ENCODE data around the gene BTN1A1. TPM values are rescaled to one million over a fixed set of nuclear protein-coding genes. Genes with fewer than 3 reads are reported as not detected.

Gene BTN1A1
- total RNA-seq, 1 donor from 2014 or later = not detected

GRCh38 chr6:26473758-26474438 is 26.2 kb upstream of the BTN1A1 start:
- no peak for FAIRE-seq
- DNase-seq (ENCODE audit: low read depth) = peak; percentile 95
- peak overlapping the region; percentile 40 for H3K4me3 ChIP-seq (ENCODE audit: low read depth, low read length)
- H3K36me3 ChIP-seq (ENCODE audit: control insufficient read depth, insufficient read depth, low read length) = peaks cover under 1% of the 10 kb centered on the region
- H3K27me3 ChIP-seq (ENCODE audit: control insufficient read depth, insufficient read depth, low read length) = no peaks in the 10 kb centered on the region
- TF ChIP-seq CTCF (IDR thresholded peaks at IDR 0.05; ENCODE audit: insufficient read depth, low read length, severe bottlenecking) = no peak

GRCh38 chr6:26474439-26474881 is 25.6 kb upstream of the BTN1A1 start:
- no peak for TF ChIP-seq CTCF (IDR thresholded peaks at IDR 0.05; ENCODE audit: insufficient read depth, low read length, severe bottlenecking)
- DNase-seq (ENCODE audit: low read depth) (no peak), FAIRE-seq (no peak)
- H3K36me3 ChIP-seq (ENCODE audit: control insufficient read depth, insufficient read depth, low read length) = no peaks in the 10 kb centered on the region
- H3K27me3 ChIP-seq (ENCODE audit: control insufficient read depth, insufficient read depth, low read length) = no peaks in the 10 kb centered on the region
- peak overlapping the region; percentile 40 for H3K4me3 ChIP-seq (ENCODE audit: low read depth, low read length)

- Histone ChIP-seq H3K4me3 (ENCODE audit: low read depth, low read length) (no peak overlapping the region), H3K36me3 (ENCODE audit: control insufficient read depth, insufficient read depth, low read length) (no peaks in the 10 kb centered on the region), H3K27me3 (ENCODE audit: control insufficient read depth, insufficient read depth, low read length) (no peaks in the 10 kb centered on the region)
- FAIRE-seq (no peak), DNase-seq (ENCODE audit: low read depth) (peak; percentile 57)
- TF ChIP-seq CTCF (IDR thresholded peaks at IDR 0.05; ENCODE audit: insufficient read depth, low read length, severe bottlenecking) = no peak
These were observed 24.0 kb upstream of the BTN1A1 start for GRCh38 chr6:26475823-26476729.

- Histone ChIP-seq H3K36me3 (ENCODE audit: control insufficient read depth, insufficient read depth, low read length) (no peaks in the 10 kb centered on the region), H3K27me3 (ENCODE audit: control insufficient read depth, insufficient read depth, low read length) (no peaks in the 10 kb centered on the region), H3K4me3 (ENCODE audit: low read depth, low read length) (no peak overlapping the region)
- TF ChIP-seq CTCF (IDR thresholded peaks at IDR 0.05; ENCODE audit: insufficient read depth, low read length, severe bottlenecking) = no peak
- DNase-seq (ENCODE audit: low read depth) = no peak
- FAIRE-seq = no peak
These were observed 23.2 kb upstream of the BTN1A1 start for GRCh38 chr6:26476896-26477295.

- no peak for FAIRE-seq
- no peaks in the 10 kb centered on the region for H3K36me3 ChIP-seq (ENCODE audit: control insufficient read depth, insufficient read depth, low read length)
- H3K4me3 ChIP-seq (ENCODE audit: low read depth, low read length) = no peak overlapping the region
- DNase-seq (ENCODE audit: low read depth) = no peak
- TF ChIP-seq CTCF (IDR thresholded peaks at IDR 0.05; ENCODE audit: insufficient read depth, low read length, severe bottlenecking) = no peak
- no peaks in the 10 kb centered on the region for H3K27me3 ChIP-seq (ENCODE audit: control insufficient read depth, insufficient read depth, low read length)
These were observed 22.7 kb upstream of the BTN1A1 start for GRCh38 chr6:26477426-26477825.
